Neural cell (in vitro differentiated cells): ENCODE measurements around the gene PEF1. TPM values are rescaled to one million over a fixed set of nuclear protein-coding genes. Genes with fewer than 3 reads are reported as not detected.

Source experiments
- H2AFZ ChIP-seq: fragments of 200-600, 300-800 bp; sonication (generic), shearing (Covaris generic); 2 replicates; pipeline ENCODE4 v1.6.0; 2014; ENCODE audit warnings: low read depth, mild to moderate bottlenecking, antibody characterized with exemption, low read length, moderate library complexity
- H3F3A ChIP-seq: fragments of 200-600 bp; shearing (Covaris generic); 2 replicates; pipeline ENCODE4 v1.6.1; 2016; ENCODE audit warnings: mild to moderate bottlenecking, moderate library complexity, mixed read lengths, antibody characterized with exemption, low read length; ENCODE audit not compliant: insufficient read depth, poor library complexity, severe bottlenecking
- H3K27ac ChIP-seq: fragments of 200-600, 300-800 bp; sonication (generic), shearing (Covaris generic); 2 replicates; pipeline ENCODE4 v1.5.1; 2014; ENCODE audit warnings: mild to moderate bottlenecking, low read length, moderate library complexity
- H3K27me3 ChIP-seq: fragments of 300-800, 200-600 bp; sonication (generic), shearing (Covaris generic); 2 replicates; pipeline ENCODE4 v1.6.0; 2014; ENCODE audit warnings: mild to moderate bottlenecking, low read depth, low read length, moderate library complexity; ENCODE audit not compliant: insufficient read depth
- H3K36me3 ChIP-seq: fragments of 300-800, 200-600 bp; sonication (generic), shearing (Covaris generic); 2 replicates; pipeline ENCODE4 v1.5.1; 2014; ENCODE audit warnings: mild to moderate bottlenecking, antibody characterized with exemption, low read length, moderate library complexity; ENCODE audit not compliant: insufficient read depth
- H3K4me2 ChIP-seq: fragments of 300-800, 200-600 bp; sonication (generic), shearing (Covaris generic); 2 replicates; pipeline ENCODE4 v1.6.0; 2014; ENCODE audit warnings: mild to moderate bottlenecking, low read length
- H3K4me3 ChIP-seq: fragments of 300-800, 200-600 bp; sonication (generic), shearing (Covaris generic); 2 replicates; pipeline ENCODE4 v1.5.1; 2014; ENCODE audit warnings: mild to moderate bottlenecking, low read length, moderate library complexity
- H3K79me2 ChIP-seq: fragments of 200-600 bp; shearing (Covaris generic); replicated peaks from 2 replicates; pipeline ENCODE4 v1.6.0; 2014; ENCODE audit warnings: mild to moderate bottlenecking, low read length, moderate library complexity; ENCODE audit not compliant: insufficient read depth
- H3K9ac ChIP-seq: fragments of 300-800, 200-600 bp; sonication (generic), shearing (Covaris generic); 2 replicates; pipeline ENCODE4 v1.6.1; 2016; ENCODE audit warnings: mild to moderate bottlenecking, low read length, mixed read lengths
- H3K9me2 ChIP-seq: fragments of 200-600 bp; shearing (Covaris generic); 2 replicates; pipeline ENCODE4 v1.6.1; 2016; ENCODE audit warnings: mild to moderate bottlenecking, low read length, mixed read lengths; ENCODE audit not compliant: insufficient read depth
- H3K9me3 ChIP-seq: fragments of 200-600, 300-800 bp; sonication (generic), shearing (Covaris generic); 2 replicates; pipeline ENCODE4 v1.6.1; 2016; ENCODE audit warnings: mild to moderate bottlenecking, mixed run types, low read length, moderate library complexity, mixed read lengths
- H4K20me1 ChIP-seq: fragments of 200-600 bp; shearing (Covaris generic); 2 replicates; pipeline ENCODE4 v1.6.1; 2016; ENCODE audit warnings: mild to moderate bottlenecking, mixed run types; ENCODE audit not compliant: insufficient read depth
- CTCF ChIP-seq: fragments of 450-650 bp; IDR thresholded peaks from 2 replicates; pipeline ENCODE4 v1.5.1; 2014; ENCODE audit warnings: antibody characterized with exemption, mild to moderate bottlenecking, moderate library complexity; ENCODE audit not compliant: poor library complexity, severe bottlenecking
- EP300 ChIP-seq: fragments of 450-650 bp; conservative IDR thresholded peaks from 2 replicates; pipeline ENCODE4 v1.6.1; 2014; ENCODE audit warnings: antibody characterized with exemption, mild to moderate bottlenecking, moderate library complexity; ENCODE audit not compliant: poor library complexity, severe bottlenecking
- EZH2 ChIP-seq: fragments of 200-600, 300-800 bp; shearing (Covaris generic), sonication (generic); IDR thresholded peaks from 2 replicates; pipeline ENCODE4 v1.6.1; 2014; ENCODE audit warnings: antibody characterized with exemption, low read length, borderline replicate concordance, mild to moderate bottlenecking; ENCODE audit not compliant: insufficient read depth, poor library complexity, severe bottlenecking
- MXI1 ChIP-seq: fragments of 450-650 bp; conservative IDR thresholded peaks from 2 replicates; pipeline ENCODE4 v1.6.1; 2014; ENCODE audit warnings: antibody characterized with exemption, mild to moderate bottlenecking; ENCODE audit not compliant: poor library complexity, severe bottlenecking
- POLR2AphosphoS5 ChIP-seq: IDR thresholded peaks from 2 replicates; pipeline ENCODE4 v1.6.1; 2012
- RAD21 ChIP-seq: fragments of 450-650 bp; conservative IDR thresholded peaks from 2 replicates; pipeline ENCODE4 v1.6.1; 2014; ENCODE audit warnings: antibody characterized with exemption, mild to moderate bottlenecking, moderate library complexity
- REST ChIP-seq: IDR thresholded peaks from 2 replicates; pipeline ENCODE4 v1.6.1; 2012; ENCODE audit warnings: borderline replicate concordance
- SMC3 ChIP-seq: fragments of 450-650 bp; conservative IDR thresholded peaks from 2 replicates; pipeline ENCODE4 v1.6.1; 2014; ENCODE audit warnings: antibody characterized with exemption, mild to moderate bottlenecking, moderate library complexity; ENCODE audit not compliant: poor library complexity
- TAF1 ChIP-seq: IDR thresholded peaks from 2 replicates; pipeline ENCODE4 v1.6.1; 2012; ENCODE audit warnings: low read depth
- polyA plus RNA-seq: library from polyadenylated mRNA; depleted of rRNA; stranded (reverse); fragments of >200 nt; gene quantifications from 2 replicates; pipeline ENCODE4 v1.2.3, GENCODE V29; 2014

The PEF1 gene
- polyA plus RNA-seq, 1 donor from 2014 or later, result 48.2 TPM

GRCh38 chr1:31677401-31677800 is 32.7 kb upstream of the PEF1 start:
- Histone ChIP-seq H3F3A (no peaks in the 10 kb centered on the region), H3K9ac (no peak overlapping the region), H3K27me3 (no peaks in the 10 kb centered on the region), H3K79me2 (no peaks in the 10 kb centered on the region), H3K9me2 (no peaks in the 10 kb centered on the region), H3K9me3 (no peaks in the 10 kb centered on the region), H2AFZ (no peak overlapping the region), H3K4me3 (no peak overlapping the region), H3K4me2 (no peak overlapping the region), H3K36me3 (no peaks in the 10 kb centered on the region), H3K27ac (no peak overlapping the region), H4K20me1 (no peaks in the 10 kb centered on the region)
- no peak for TF ChIP-seq EZH2
- no peak for TF ChIP-seq CTCF
- no peak for TF ChIP-seq REST
- no peak for TF ChIP-seq TAF1
- no peak for TF ChIP-seq POLR2AphosphoS5
- TF ChIP-seq MXI1, result no peak
- no peak for TF ChIP-seq SMC3
- TF ChIP-seq EP300, result no peak
- TF ChIP-seq RAD21, result no peak

- H3K36me3 ChIP-seq, result no peaks in the 10 kb centered on the region
- no peak overlapping the region for H3K27ac ChIP-seq
Measured at GRCh38 chr1:31675756-31676155, 31.1 kb upstream of the PEF1 start.

More at GRCh38 chr1:31675756-31676155, 31.1 kb upstream of the PEF1 start:
- Histone ChIP-seq H4K20me1 (no peaks in the 10 kb centered on the region), H3F3A (no peaks in the 10 kb centered on the region), H3K4me2 (no peak overlapping the region), H3K4me3 (no peak overlapping the region), H3K9ac (no peak overlapping the region), H3K9me2 (no peaks in the 10 kb centered on the region), H3K27me3 (no peaks in the 10 kb centered on the region), H3K79me2 (no peaks in the 10 kb centered on the region), H3K9me3 (no peaks in the 10 kb centered on the region), H2AFZ (no peak overlapping the region)
- TF ChIP-seq REST (no peak), EZH2 (no peak)
